Stimulated activated CD4-positive, alpha-beta T cell treated with anti-CD3 and anti-CD28 coated beads, TNF-alpha, amount 100 ng/mL, for 4 hours (primary cell): ENCODE measurements around the gene SSH3.
A peak's percentile ranks its signal among the peaks of the same experiment; 100 is the strongest.
"Not testable (repeated sequence)": the region's sequence is repeated elsewhere in the genome, so short reads cannot be mapped to it uniquely, and the experiment has no call there.

Experiments
- DNase-seq, 3 experiments: peaks; one replicate each; pipeline ENCODE4 v3.0.0-alpha.2; 2020; ENCODE audit warnings: low read depth in 3 of 3

The SSH3 gene

GRCh38 chr11:67303132-67303834 lies at the start of gene SSH3:
Gene SSH3, plus strand, starts transcription at chr11:67303530. Its CDS starts 96 bp downstream, at chr11:67303626.
- DNase-seq: peak in 1 of 3 experiments; percentile 34

GRCh38 chr11:67253872-67254624 lies 49.3 kb upstream of the SSH3 start:
- DNase-seq: no peak

- no peak for DNase-seq
These were observed 48.5 kb upstream of the SSH3 start for GRCh38 chr11:67254798-67255197.

- no peak for DNase-seq
These were observed 48.0 kb upstream of the SSH3 start for GRCh38 chr11:67255353-67255752.

GRCh38 chr11:67255864-67256263 lies 47.5 kb upstream of the SSH3 start:
- no peak for DNase-seq

GRCh38 chr11:67256477-67257135 lies 46.7 kb upstream of the SSH3 start:
- no peak for DNase-seq

GRCh38 chr11:67260406-67260805 lies 42.9 kb upstream of the SSH3 start:
- DNase-seq: no peak

GRCh38 chr11:67260885-67261639 lies 42.3 kb upstream of the SSH3 start:
- DNase-seq: not testable (repeated sequence)

GRCh38 chr11:67261640-67261945 lies 41.7 kb upstream of the SSH3 start:
- DNase-seq: no peak

GRCh38 chr11:67261946-67262681 lies 41.2 kb upstream of the SSH3 start:
- DNase-seq: no peak

- no peak for DNase-seq
These were observed 40.3 kb upstream of the SSH3 start for GRCh38 chr11:67262731-67263675.

GRCh38 chr11:67264260-67264659 lies 39.1 kb upstream of the SSH3 start:
- DNase-seq: no peak

- no peak for DNase-seq
These were observed 38.3 kb upstream of the SSH3 start for GRCh38 chr11:67264877-67265632.

- DNase-seq: peak; percentile 60 to 73 (median 64)
These were observed 37.5 kb upstream of the SSH3 start for GRCh38 chr11:67265633-67266448.

- DNase-seq: no peak
These were observed 36.7 kb upstream of the SSH3 start, which contains the start of gene GRK2 for GRCh38 chr11:67266449-67267187. Gene GRK2, plus strand, starts transcription at chr11:67266473. Its CDS starts 227 bp downstream, at chr11:67266700.

GRCh38 chr11:67267188-67268080 lies 35.9 kb upstream of the SSH3 start:
- DNase-seq: no peak
